ENCODE results near the gene ZNF608.
A peak's percentile ranks its signal among the peaks of the same experiment; 100 is the strongest.

The ZNF608 gene

DNA sequence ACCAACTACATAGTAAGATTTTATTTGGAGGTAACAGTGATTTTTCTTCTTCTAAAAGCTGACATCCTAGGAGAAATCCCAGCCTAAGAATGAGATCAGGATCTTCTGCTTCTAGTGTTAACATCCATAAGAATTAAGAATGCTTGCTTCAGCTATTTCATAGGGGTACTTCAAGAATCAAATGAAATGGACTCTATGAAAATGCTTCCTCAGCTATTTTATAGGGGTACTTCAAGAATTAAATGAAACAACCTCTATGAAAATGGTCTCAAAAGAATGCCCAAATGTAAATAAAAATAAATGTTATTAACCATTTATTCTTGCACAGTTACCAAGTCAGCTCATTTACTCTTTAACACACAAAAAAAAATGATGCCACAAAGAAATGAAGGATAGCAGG is 31.5 kb downstream of the ZNF608 start:
- no peak for DNase-seq

DNA sequence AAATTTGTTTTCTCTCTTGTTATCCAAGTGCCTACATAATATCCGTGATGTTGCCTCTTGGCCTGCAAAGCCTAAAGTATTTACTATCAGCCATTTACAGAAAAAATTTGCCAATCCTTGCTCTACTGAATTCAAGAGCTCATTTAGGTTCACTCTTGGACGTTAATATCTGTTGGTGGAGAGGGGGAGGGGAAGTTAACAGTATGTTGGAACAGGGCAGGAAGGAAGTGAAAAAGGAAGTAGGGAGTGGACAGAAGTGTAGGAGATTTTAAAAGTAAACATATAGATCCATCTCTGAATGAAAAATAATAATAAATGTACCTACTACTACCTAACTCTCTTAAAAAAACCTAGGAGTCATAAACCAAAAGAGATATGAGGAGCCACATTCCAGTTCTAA is 32.8 kb downstream of the ZNF608 start:
- DNase-seq = no peak

DNA sequence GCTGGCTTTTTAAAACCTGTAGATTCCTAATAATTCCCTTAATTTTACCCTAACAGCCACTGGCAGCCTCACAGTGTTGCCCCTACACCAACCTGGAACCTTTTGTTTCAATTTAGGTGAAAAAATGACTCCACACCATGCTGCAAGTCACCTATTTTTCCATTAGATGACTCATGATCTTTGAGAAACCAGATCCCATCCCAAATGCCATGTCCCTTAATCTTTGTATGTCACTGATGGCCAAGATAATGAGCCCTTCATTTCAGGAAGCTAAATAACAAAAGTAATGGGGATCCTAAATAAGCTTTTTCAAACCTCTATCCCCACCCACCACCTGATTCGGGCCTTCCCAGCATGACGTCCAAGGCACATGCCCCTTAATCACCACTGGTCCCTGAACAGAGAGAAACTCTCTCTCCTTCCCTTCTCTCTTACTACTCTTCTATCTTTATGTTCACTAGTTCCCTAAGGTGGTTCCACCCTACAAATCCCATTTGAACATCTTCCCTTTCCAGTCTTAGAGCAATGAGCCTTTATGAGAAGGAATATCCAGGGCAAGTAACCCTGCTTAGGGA is 33.6 kb downstream of the ZNF608 start:
- no peak for DNase-seq

DNA sequence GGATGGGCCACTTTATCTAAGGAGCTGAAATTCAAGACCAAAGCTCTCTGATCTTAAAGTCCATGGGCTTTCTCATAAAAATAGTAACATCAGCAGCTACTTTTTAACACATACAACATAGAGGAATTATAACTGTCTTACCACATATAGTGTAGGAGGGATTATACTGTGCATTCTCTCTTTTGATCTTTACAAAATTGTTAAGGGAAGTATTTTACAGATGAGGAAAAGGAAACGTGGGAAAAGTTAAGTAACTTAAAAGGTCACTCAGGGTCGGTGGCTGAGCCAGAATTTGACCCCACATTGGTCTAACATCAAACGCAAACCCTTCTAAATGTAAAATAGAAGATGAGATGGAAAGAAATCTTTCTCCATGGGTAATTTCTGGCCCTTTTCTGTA is 38.4 kb downstream of the ZNF608 start:
- no peak for DNase-seq

DNA sequence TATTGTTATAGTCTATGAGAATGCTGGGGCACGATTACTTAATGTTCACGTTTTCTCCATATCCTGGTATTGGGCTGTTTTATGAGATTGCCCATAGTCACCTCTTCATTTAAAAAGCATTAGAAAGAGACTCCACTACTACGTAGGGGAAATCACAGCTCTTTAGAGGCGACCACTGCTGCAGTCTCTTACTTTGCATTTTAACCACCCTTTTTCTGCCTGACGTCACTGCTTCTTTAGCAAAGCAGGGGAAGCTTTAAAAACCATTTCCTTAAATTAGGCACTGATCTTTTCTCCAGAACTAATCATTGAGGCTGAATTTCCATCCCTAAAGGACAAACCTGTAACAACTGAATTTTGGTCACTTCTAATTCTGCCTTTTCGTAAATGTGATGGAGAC is 38.9 kb downstream of the ZNF608 start:
- no peak for DNase-seq

DNA sequence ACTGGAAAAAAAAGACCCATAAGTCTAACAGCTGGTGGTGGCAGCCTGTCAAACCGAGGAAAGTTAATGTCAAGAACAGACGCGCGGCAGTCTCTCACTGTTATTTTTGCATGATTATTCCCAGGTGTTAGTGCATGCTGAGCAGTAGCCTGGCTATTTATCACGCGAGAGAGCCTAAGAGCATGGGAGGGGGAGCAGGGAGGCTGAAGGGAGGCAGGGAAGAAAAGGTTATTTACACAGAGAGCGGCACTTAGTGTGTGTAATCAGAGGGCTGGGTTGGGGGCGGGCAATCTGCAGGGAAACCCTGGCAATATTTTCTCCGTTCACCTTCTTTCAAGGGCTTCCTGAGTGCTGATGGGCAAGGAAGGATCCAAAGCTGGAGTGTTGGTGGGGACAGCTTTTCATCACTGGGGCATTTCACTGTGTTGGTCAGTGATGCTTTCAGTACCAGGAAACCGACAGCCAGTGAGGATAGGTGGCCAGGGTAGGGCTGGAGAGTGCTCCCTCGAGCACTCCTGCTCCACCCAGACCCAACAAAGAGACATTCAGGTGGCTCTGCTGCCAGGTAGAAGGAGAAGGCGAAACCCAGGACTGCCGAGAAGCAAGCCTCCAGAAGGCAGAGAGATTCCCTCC is 39.6 kb downstream of the ZNF608 start:
- peak; percentile 82 for DNase-seq

DNA sequence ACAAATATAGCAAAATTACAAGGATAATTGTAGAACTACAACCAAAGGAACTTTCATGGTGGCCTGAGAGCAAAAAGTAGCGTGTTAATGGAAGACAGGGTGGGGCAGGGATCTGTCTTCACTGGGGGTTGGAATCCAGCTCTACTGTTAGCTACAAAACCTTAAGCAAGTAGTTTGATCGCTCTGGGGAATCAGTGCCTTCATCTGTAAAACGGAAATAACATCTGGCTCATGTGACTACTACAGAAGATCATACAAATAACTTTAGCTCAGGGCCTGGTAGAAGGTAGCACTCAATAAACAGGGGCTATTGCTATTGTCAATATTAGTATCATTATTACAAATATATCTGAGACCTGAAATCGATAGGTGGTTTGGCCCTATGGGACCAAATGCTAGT is 40.4 kb downstream of the ZNF608 start:
- no peak for DNase-seq

DNA sequence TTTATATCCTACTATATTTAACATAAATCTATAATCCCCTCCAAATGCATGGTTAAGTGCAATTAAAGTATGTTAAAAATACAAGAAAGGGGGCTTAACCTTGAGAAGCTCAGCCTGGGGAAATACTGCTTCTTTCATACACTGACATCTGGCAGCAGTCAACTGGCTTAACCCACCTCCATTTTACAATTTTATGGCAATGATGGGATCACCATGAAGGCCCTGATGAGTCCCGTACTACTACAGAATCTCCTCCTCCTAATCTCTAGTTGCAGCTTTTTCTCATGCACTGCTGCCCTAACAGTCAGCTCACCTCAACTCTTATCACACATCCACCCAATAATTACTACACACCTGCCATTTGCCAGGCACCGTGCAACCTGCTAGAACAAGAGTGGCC is 40.9 kb downstream of the ZNF608 start:
- DNase-seq = no peak

DNA sequence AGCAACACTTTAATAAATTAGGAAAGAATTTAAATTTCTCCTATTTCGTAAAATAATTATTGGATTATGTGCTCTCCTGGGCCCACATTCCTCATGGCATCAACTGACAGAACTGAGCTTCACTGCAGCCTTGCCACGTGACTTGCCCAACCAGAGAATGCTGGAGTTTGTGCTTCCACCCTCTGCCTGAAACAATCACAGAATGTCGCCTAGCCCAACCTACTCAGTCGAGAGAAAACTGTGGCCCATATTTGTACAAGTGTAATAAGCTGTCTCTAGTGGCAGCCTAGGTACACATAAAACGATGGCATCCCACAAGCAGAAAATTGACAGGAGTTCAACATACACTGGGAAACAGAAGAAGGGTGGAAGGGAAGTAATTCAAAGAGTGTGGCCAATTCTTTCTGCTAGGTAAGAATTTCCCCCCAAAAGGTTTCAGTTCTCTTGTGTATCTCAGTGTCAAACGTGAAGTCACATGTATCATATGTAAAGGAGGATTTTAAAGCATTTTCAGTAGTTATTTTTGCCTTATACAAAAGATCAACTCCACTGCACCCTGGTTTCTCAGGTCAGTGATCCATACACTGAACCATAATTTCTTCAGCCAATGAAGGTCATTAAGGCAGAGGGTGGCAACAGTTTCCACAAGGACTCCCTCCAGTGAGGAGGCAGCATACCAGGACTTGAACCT is 41.7 kb downstream of the ZNF608 start:
- DNase-seq = peak; percentile 56

DNA sequence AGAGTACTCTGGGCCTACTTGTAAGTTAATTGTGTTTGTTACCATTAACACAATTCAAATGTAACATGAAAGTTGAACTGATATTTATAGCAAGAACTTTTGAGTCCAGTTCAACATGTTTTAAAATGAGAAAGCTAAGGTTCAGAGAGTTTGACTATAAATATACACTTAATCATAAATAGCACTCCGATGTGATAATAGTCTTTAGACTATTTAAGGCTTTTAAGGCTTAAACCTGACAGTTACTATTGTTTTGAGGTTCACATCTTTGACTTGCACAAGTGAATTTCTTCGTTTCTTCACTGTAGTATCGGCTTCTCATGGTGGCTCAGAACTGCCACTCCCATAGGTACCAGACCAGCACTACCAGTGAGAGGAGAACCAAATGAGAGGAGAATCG is 42.4 kb downstream of the ZNF608 start:
- no peak for DNase-seq

DNA sequence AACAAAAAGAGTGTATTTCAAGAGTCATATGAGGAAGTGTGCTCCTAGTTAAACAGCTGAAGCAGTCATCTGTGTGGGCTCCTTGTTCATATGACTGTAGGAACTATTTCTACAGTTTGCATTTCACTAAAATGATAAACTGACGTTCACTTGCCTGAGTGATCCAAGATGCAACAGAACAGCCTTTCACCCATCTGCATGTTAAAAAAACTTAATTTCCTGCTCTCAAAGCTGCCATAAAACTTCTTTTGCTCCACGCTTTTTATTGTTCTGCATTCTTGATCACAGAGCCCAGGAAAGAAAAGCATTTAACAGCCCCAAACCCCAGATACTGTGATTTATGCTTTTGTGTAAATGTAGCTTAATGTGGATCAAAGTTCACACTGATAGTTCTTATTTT is 43.9 kb downstream of the ZNF608 start:
- DNase-seq = no peak

DNA sequence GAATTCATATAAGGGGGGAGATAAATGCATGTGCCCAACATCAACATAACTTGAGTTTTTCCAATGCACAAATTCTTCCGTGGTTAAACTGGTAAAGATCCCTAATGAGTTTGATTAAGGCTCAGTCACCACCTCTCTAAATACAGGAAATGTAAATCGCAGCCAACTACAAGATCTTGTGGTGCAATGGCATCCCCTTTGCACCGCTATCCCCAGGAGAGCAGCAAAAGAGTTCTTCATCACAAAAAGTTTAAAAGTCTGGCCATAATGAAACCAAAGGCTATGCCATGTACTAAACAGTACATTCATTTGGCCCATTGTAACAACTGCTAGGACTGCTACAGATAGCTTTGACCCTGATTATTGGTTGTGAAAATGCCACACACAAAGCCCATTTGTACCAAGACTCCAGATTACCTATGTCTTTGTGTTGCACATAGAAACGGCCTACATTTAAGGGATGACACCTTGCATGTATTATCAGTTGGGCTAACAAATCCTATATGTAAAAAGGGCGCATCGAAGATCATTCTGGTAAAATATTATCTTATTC is 44.5 kb downstream of the ZNF608 start:
- no peak for DNase-seq

DNA sequence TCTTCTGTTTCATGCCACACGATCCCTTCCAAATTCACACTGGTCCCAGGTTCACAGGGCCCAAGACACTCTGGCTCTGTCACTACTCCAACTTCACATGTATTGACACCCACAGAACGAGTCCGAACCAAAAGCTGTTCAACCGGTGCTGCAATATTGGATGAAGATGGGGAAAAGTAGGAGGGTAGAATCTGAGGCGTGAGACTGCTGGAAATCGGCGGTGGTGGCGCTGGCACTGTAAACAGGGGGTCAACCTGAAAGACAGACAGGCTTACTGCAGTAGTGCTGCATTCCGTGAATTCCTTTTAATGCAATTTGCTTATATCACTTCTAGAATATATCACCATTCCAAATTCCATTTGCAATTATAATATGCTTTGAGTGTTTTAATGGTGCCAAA is 45.4 kb downstream of the ZNF608 start:
- DNase-seq = peak; percentile 75

DNA sequence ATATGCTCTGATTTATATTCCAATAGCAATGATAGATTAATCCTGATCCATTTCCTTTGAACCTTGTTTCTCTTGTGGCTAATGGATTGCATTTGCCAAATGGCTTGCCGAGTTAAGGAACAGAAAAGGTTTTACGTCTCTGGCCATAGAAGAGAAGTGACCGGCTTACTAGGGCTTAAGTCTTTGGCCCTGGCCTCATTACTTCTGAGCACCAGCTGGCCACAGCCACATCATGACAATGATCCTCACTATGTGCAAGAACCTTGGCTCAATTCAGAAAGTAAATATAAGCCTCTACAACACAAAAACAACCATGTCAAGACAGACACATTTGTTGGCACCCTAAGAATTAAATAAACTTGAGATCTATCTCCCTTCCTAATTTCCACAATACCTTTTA is 46.1 kb downstream of the ZNF608 start:
- DNase-seq = no peak

DNA sequence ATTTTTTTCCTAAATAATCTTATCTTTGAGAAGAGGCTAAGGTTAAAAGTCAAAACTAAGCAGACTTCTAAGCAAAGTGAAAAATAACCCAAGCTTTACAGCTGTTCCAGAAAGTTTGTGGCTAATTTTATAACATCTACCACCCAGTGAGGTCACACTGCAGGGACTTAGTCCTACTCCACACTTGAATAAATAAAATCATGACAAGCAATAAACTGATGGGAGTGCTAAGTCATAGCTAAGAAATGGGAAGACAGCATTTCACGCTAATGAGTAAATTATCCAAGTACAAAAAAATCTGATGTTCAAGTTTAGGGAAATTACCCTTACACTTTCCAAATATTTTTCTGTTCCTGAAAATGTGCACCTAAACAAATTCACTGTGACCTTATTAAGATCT is 47.7 kb downstream of the ZNF608 start:
- DNase-seq = no peak

DNA sequence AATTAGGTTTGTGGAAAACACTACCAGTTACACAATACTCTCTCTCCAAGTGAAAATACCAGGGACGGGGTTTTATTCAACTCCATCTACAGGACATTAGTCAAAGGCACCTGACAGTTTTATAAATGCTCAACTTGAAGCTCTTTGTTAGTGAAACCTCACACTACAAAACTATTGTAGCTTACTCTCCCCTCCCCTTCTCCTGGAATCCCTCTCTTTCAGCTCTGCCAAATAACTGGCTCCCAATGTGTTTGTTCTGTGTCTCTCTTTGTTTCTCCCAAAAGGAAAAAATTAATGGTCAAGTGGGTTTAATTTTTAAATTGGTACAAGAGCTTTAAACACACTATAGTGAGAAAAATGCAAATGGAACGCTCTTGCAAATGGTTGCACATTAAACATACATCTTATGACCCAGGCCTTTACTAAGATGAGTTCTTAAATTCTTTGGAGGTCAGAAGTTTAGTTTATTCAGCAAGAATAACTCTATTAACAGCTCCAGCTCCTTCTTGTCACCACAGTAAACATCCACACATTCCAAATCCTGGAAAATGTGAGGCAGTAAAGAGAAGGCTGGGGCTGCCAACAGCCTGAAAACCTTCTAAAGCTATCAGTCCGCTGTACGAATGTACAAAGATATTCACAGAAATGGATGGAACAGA is 48.4 kb downstream of the ZNF608 start:
- DNase-seq = no peak

DNA sequence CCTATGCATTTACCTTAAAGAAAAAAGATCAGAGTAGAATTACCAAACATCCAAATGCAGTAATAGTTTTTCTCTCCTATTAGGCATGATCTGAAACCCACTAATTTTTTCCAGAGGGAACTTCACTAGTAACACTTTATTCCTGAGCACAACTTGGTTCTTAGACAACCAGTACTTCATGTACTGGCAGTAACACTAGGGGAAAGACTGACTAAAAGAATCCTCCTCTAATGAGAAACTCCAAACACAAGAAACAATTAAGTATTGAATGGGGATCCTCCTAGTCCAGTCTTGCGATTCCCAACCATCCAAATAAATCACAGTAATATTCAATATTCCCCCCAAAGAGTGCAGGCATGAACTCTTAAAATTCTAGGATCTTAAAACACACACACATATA is 48.9 kb downstream of the ZNF608 start:
- DNase-seq = no peak

DNA sequence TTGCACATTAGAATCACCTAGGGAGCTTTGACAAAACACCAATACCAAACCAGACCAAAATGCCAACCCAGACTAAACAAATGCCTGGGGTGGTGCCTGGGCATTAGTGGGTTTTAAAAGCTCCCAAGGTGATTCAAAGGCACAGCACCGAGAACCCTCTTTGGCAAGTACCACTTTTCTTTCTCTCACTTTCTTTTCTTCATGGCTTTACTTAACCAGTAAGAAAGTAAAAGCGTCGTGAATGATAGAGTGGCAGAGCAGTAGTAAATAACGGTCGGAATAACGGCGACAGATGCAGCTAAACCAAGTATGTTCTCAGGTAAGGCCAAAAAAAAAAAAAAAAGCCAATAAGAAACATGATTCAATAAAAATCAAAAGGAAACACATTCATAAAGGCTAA is 49.5 kb downstream of the ZNF608 start:
- no peak for DNase-seq
